GM18907 (cell line): ENCODE results near the gene DLGAP1.

Source experiments
- ATAC-seq: cut with Tn5 transposase; IDR thresholded peaks from one replicate; pipeline ENCODE4 v1.9.1; 2021; ENCODE audit warnings: mild to moderate bottlenecking, moderate library complexity; ENCODE audit not compliant: unreplicated experiment

DLGAP1 gene

GRCh38 chr18:3675446-3675845, 779.7 kb downstream of the DLGAP1 start:
- no peak for ATAC-seq

- ATAC-seq, result no peak
Observed at GRCh38 chr18:3671176-3671575, 783.9 kb downstream of the DLGAP1 start.

GRCh38 chr18:3669376-3669775, 785.7 kb downstream of the DLGAP1 start:
- ATAC-seq, result no peak

- ATAC-seq, result no peak
Observed at GRCh38 chr18:3667255-3668137, 787.6 kb downstream of the DLGAP1 start.

GRCh38 chr18:3666526-3667254, 788.4 kb downstream of the DLGAP1 start:
- ATAC-seq, result no peak

- no peak for ATAC-seq
Observed at GRCh38 chr18:3665780-3666525, 789.2 kb downstream of the DLGAP1 start.

GRCh38 chr18:3665204-3665603, 789.9 kb downstream of the DLGAP1 start:
- no peak for ATAC-seq

GRCh38 chr18:3664563-3665178, 790.4 kb downstream of the DLGAP1 start:
- no peak for ATAC-seq

GRCh38 chr18:3663870-3664512, 791.1 kb downstream of the DLGAP1 start:
- ATAC-seq, result no peak

GRCh38 chr18:3661989-3662388, 793.1 kb downstream of the DLGAP1 start:
- no peak for ATAC-seq

- ATAC-seq, result no peak
Observed at GRCh38 chr18:3660739-3661515, 794.2 kb downstream of the DLGAP1 start.

- ATAC-seq, result no peak
Observed at GRCh38 chr18:3658529-3658928, 796.6 kb downstream of the DLGAP1 start.

GRCh38 chr18:3655254-3656050, 799.7 kb downstream of the DLGAP1 start:
- no peak for ATAC-seq

- no peak for ATAC-seq
Observed at GRCh38 chr18:3654442-3655253, 800.5 kb downstream of the DLGAP1 start.

- no peak for ATAC-seq
Observed at GRCh38 chr18:3653851-3654441, 801.2 kb downstream of the DLGAP1 start.

GRCh38 chr18:3653263-3653850, 801.8 kb downstream of the DLGAP1 start:
- no peak for ATAC-seq
